HG02973 (cell line): ENCODE results near the gene FHOD3.
"Not testable (repeated sequence)": the region's sequence is repeated elsewhere in the genome, so short reads cannot be mapped to it uniquely, and the experiment has no call there.

Experiments
- ATAC-seq: cut with Tn5 transposase; IDR thresholded peaks from one replicate; pipeline ENCODE4 v1.9.1; 2021; ENCODE audit warnings: moderate library complexity; ENCODE audit not compliant: unreplicated experiment

The FHOD3 gene

GRCh38 chr18:36535202-36535935 lies 237.9 kb downstream of the FHOD3 start:
- ATAC-seq, result no peak

- no peak for ATAC-seq
Observed at GRCh38 chr18:36536426-36536825, 238.9 kb downstream of the FHOD3 start.

- ATAC-seq, result no peak
Observed at GRCh38 chr18:36537289-36537688, 239.8 kb downstream of the FHOD3 start.

GRCh38 chr18:36539674-36540231 lies 242.2 kb downstream of the FHOD3 start:
- ATAC-seq, result no peak

GRCh38 chr18:36543030-36543429 lies 245.5 kb downstream of the FHOD3 start:
- no peak for ATAC-seq

- ATAC-seq, result no peak
Observed at GRCh38 chr18:36543991-36544725, 246.6 kb downstream of the FHOD3 start.

- ATAC-seq, result no peak
Observed at GRCh38 chr18:36545821-36546427, 248.4 kb downstream of the FHOD3 start.

GRCh38 chr18:36546876-36547275 lies 249.4 kb downstream of the FHOD3 start:
- ATAC-seq, result no peak

- no peak for ATAC-seq
Observed at GRCh38 chr18:36547544-36547943, 250.0 kb downstream of the FHOD3 start.

GRCh38 chr18:36551274-36551673 lies 253.8 kb downstream of the FHOD3 start:
- not testable (repeated sequence) for ATAC-seq

- no peak for ATAC-seq
Observed at GRCh38 chr18:36558234-36558633, 260.7 kb downstream of the FHOD3 start.

- no peak for ATAC-seq
Observed at GRCh38 chr18:36559149-36559857, 261.8 kb downstream of the FHOD3 start.

- ATAC-seq, result no peak
Observed at GRCh38 chr18:36560187-36560586, 262.7 kb downstream of the FHOD3 start.

- ATAC-seq, result no peak
Observed at GRCh38 chr18:36561046-36561445, 263.5 kb downstream of the FHOD3 start.

- no peak for ATAC-seq
Observed at GRCh38 chr18:36564841-36565240, 267.3 kb downstream of the FHOD3 start.

GRCh38 chr18:36567800-36568199 lies 270.3 kb downstream of the FHOD3 start:
- no peak for ATAC-seq

- no peak for ATAC-seq
Observed at GRCh38 chr18:36568487-36568886, 271.0 kb downstream of the FHOD3 start.

- ATAC-seq, result no peak
Observed at GRCh38 chr18:36572135-36572856, 274.8 kb downstream of the FHOD3 start.

- no peak for ATAC-seq
Observed at GRCh38 chr18:36576339-36576738, 278.8 kb downstream of the FHOD3 start.
